HEK293T (cell line): ENCODE data around the gene ASB10.

ENCODE experiments used
- ELF4 ChIP-seq: fragments of 450-650 bp; IDR thresholded peaks from 2 replicates; pipeline ENCODE4 v1.6.1; 2017; ENCODE audit warnings: antibody characterized with exemption
- TF ChIP-seq, protein P1 (sequence below): fragments of 450-650 bp; IDR thresholded peaks from 2 replicates; pipeline ENCODE4 v1.6.1; 2016

- TF ChIP-seq, protein P1, sequence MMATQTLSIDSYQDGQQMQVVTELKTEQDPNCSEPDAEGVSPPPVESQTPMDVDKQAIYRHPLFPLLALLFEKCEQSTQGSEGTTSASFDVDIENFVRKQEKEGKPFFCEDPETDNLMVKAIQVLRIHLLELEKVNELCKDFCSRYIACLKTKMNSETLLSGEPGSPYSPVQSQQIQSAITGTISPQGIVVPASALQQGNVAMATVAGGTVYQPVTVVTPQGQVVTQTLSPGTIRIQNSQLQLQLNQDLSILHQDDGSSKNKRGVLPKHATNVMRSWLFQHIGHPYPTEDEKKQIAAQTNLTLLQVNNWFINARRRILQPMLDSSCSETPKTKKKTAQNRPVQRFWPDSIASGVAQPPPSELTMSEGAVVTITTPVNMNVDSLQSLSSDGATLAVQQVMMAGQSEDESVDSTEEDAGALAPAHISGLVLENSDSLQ: no peak
- no peak for TF ChIP-seq ELF4
These were observed 57.0 kb downstream of the ASB10 start for GRCh38 chr7:151129960-151130591.
